Endothelial cell of umbilical vein (primary cell): ENCODE data around the gene CMIP. TPM values are rescaled to one million over a fixed set of nuclear protein-coding genes. Genes with fewer than 3 reads are reported as not detected.

Source experiments
- BruUV-seq: library from RNA; stranded (reverse); fragments of 400-500 nt; replicated peaks from 2 replicates; lab custom pipeline; 2021; lab: Mats Ljungman, UMichigan
- CTCF ChIA-PET: fragments of 300-600, 350-600 bp; sonication (Branson Sonifier 250); formaldehyde crosslinking; loops from one replicate; lab custom pipeline; 2021; ENCODE audit warnings: antibody characterized with exemption, inconsistent platforms; lab: Charles Lee
- POLR2A ChIA-PET: fragments of 300-600, 350-600 bp; sonication (Branson Sonifier 250); formaldehyde crosslinking; loops from one replicate; lab custom pipeline; 2021; ENCODE audit warnings: antibody characterized with exemption, inconsistent platforms; lab: Charles Lee
- DNase-seq: peaks from one replicate; pipeline ENCODE4 v3.0.0-alpha.2; 2011; ENCODE audit warnings: low read depth, low spot score
- FAIRE-seq: peaks from 2 replicates; lab custom pipeline; 2011; peaks lifted over from hg19 to GRCh38; lab: Jason Lieb, UNC
- H2AFZ ChIP-seq: 2 replicates; pipeline ENCODE4 v1.6.0; 2012; ENCODE audit warnings: low read depth, low read length, control low read depth, inconsistent platforms
- H3K27ac ChIP-seq: 2 replicates; pipeline ENCODE4 v1.5.1; 2011; ENCODE audit warnings: low read depth, mild to moderate bottlenecking, control low read depth, low read length, moderate library complexity; ENCODE audit not compliant: insufficient read depth
- H3K27me3 ChIP-seq, 2 experiments: 2 replicates each; pipeline versions ENCODE4 v1.6.0 to v1.6.1; 2011; ENCODE audit warnings: low read length in 2 of 2, mixed read lengths in 1 of 2; ENCODE audit not compliant: control insufficient read depth in 2 of 2, insufficient read depth in 2 of 2
- H3K36me3 ChIP-seq, 2 experiments: 2 replicates in 1 of 2; 3 replicates in 1 of 2; pipeline ENCODE4 v1.5.1; 2011; ENCODE audit warnings: low read length in 2 of 2, mild to moderate bottlenecking in 1 of 2, moderate library complexity in 1 of 2; ENCODE audit not compliant: control insufficient read depth in 2 of 2, insufficient read depth in 2 of 2; ENCODE audit errors: extremely low read depth in 1 of 2
- H3K4me1 ChIP-seq: 3 replicates; pipeline ENCODE4 v1.5.1; 2011; ENCODE audit warnings: mild to moderate bottlenecking, low read length; ENCODE audit not compliant: control insufficient read depth, insufficient read depth; ENCODE audit errors: extremely low read depth
- H3K4me2 ChIP-seq: 2 replicates; pipeline ENCODE4 v1.6.1; 2011; ENCODE audit warnings: low read length, control low read depth, mixed read lengths; ENCODE audit not compliant: insufficient read depth
- H3K4me3 ChIP-seq, 3 experiments: fragments of 200-600 bp in 1 of 3; sonication (generic), shearing (Covaris generic) in 1 of 3; replicated peaks in 1 of 3; 2 replicates each; pipeline ENCODE4 v1.5.1; 2011 to 2016; ENCODE audit warnings: control low read depth in 3 of 3, low read length in 3 of 3, mild to moderate bottlenecking in 2 of 3, inconsistent platforms in 1 of 3, low read depth in 1 of 3, moderate library complexity in 1 of 3; ENCODE audit not compliant: insufficient read depth in 1 of 3
- H3K79me2 ChIP-seq: 2 replicates; pipeline ENCODE4 v1.6.0; 2012; ENCODE audit warnings: low read length, inconsistent platforms; ENCODE audit not compliant: control insufficient read depth, insufficient read depth
- H3K9ac ChIP-seq: replicated peaks from 2 replicates; pipeline ENCODE3; 2011; ENCODE audit warnings: low read length, control low read depth; ENCODE audit not compliant: insufficient read depth; ENCODE audit errors: extremely low read depth
- H3K9me1 ChIP-seq: replicated peaks from 3 replicates; pipeline ENCODE4 v1.6.0; 2011; ENCODE audit warnings: mild to moderate bottlenecking, low read length; ENCODE audit not compliant: control insufficient read depth, insufficient read depth; ENCODE audit errors: extremely low read depth
- H3K9me3 ChIP-seq: replicated peaks from 2 replicates; pipeline ENCODE4 v1.5.1; 2012; ENCODE audit warnings: low read length, inconsistent platforms; ENCODE audit not compliant: control insufficient read depth, insufficient read depth
- H4K20me1 ChIP-seq: replicated peaks from 2 replicates; pipeline ENCODE3; 2011; ENCODE audit warnings: mild to moderate bottlenecking, low read length; ENCODE audit not compliant: control insufficient read depth, insufficient read depth; ENCODE audit errors: extremely low read depth
- EZH2 ChIP-seq: IDR thresholded peaks from 2 replicates; pipeline ENCODE4 v1.6.1; 2012; ENCODE audit warnings: borderline replicate concordance, low read depth, mild to moderate bottlenecking, moderate library complexity, low read length, inconsistent platforms; ENCODE audit not compliant: severe bottlenecking
- FOS ChIP-seq: IDR thresholded peaks from 2 replicates; pipeline ENCODE4 v1.6.1; 2011; ENCODE audit warnings: mild to moderate bottlenecking, low read length, moderate library complexity, borderline replicate concordance; ENCODE audit not compliant: insufficient read depth
- GATA2 ChIP-seq: IDR thresholded peaks from 2 replicates; pipeline ENCODE4 v1.7.0; 2011; ENCODE audit warnings: low read depth, mild to moderate bottlenecking, moderate library complexity, mixed read lengths, low read length; ENCODE audit not compliant: insufficient read length, insufficient read depth
- JUN ChIP-seq: IDR thresholded peaks from 2 replicates; pipeline ENCODE4 v1.6.1; 2011; ENCODE audit warnings: borderline replicate concordance, low read depth; ENCODE audit not compliant: insufficient read length, insufficient read depth
- MYC ChIP-seq: IDR thresholded peaks from one replicate; pipeline ENCODE4 v1.6.1; 2011; ENCODE audit warnings: mild to moderate bottlenecking, low read depth, low read length
- POLR2A ChIP-seq: IDR thresholded peaks from 2 replicates; pipeline ENCODE4 v1.6.1; 2012; ENCODE audit warnings: low read depth, mild to moderate bottlenecking, control low read depth, low read length
- POLR2AphosphoS5 ChIP-seq: IDR thresholded peaks from 2 replicates; pipeline ENCODE4 v1.6.1; 2012; ENCODE audit warnings: low read depth, mild to moderate bottlenecking, control low read depth, low read length, moderate library complexity; ENCODE audit not compliant: insufficient read depth
- dilution Hi-C: fragments of 300-500 bp; cut with MboI; formaldehyde crosslinking; loops from one replicate; pipeline ENCODE4 v1.15.0; 2019; ENCODE audit warnings: low sequenced_read_pairs; ENCODE audit not compliant: extremely low pct_ligation_motif_present
- intact Hi-C: fragments of 100-400 bp; cut with micrococcal nuclease; formaldehyde crosslinking; loops from one replicate; pipeline ENCODE4 v1.10.0; 2022
- polyA plus RNA-seq, 4 experiments: library from polyadenylated mRNA; depleted of rRNA in 3 of 4; stranded (reverse) in 3 of 4; unstranded in 1 of 4; fragments of >200 nt; gene quantifications; 2 replicates each; pipeline versions ENCODE4 v1.2.1 to v1.2.3, GENCODE V29; 2011 to 2012; ENCODE audit warnings: missing spikeins in 1 of 4
- total RNA-seq: library from RNA; stranded (reverse); gene quantifications from 2 replicates; pipeline ENCODE4 v1.2.3, GENCODE V29; 2021
- TF ChIP-seq, protein P1 (sequence below): IDR thresholded peaks from 2 replicates; pipeline ENCODE4 v1.6.1; 2011; ENCODE audit not compliant: insufficient read depth, insufficient read length
- TF ChIP-seq, protein P2 (sequence below), 2 donors: IDR thresholded peaks; 1 replicate in 1 of 2; 2 replicates in 1 of 2; pipeline ENCODE4 v1.5.1; 2011; ENCODE audit warnings: low read length in 2 of 2, mild to moderate bottlenecking in 2 of 2, moderate library complexity in 2 of 2, control low read depth in 1 of 2, inconsistent platforms in 1 of 2, low read depth in 1 of 2; ENCODE audit not compliant: insufficient read depth in 1 of 2; ENCODE audit errors: extremely low read depth in 1 of 2

The CMIP gene
- total and polyA plus RNA-seq, 2 donors (not counting 3 experiments of a cell fraction or from before 2014, with no cell fraction given), result 29.0 to 101 TPM

DNA sequence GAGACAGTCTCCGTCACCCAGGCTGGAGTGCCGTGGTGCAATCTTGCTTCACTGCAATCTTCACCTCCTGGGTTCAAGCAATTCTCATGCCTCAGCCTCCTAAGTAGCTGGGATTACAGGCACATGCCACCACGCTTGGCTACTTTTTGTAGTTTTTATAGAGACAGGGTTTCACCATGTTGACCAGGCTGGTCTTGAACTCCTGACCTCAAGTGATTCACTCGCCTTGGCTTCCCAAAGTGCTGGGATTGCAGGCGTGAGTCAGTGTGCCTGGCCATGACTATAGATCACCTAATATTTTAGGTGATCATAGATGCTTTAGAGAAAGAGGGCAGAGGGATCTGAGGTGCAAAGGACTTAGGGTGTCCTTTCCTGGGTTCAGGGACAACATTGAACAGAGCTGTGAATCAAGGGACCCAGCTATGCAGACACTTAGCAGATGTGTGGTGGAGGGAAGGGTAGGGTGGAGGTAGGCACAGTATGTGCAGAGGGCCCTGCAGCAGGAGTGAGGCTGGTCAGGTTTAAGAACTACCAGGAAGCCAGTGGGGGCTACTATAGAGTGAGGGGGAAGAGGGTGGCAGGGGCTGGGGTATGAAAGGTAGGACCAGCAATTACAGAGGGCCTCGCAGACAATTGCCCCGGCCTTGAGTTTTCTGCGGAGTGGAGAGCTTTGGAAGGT, 116.5 kb downstream of the CMIP start:
- ChIA-PET CTCF (no interaction called here), POLR2A (no interaction called here)
- TF ChIP-seq, protein P1, sequence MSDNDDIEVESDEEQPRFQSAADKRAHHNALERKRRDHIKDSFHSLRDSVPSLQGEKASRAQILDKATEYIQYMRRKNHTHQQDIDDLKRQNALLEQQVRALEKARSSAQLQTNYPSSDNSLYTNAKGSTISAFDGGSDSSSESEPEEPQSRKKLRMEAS, result no peak
- no peak for TF ChIP-seq POLR2A
- no peak for TF ChIP-seq MYC
- no peak for TF ChIP-seq FOS
- TF ChIP-seq GATA2, result no peak
- TF ChIP-seq EZH2, result no peak
- TF ChIP-seq POLR2AphosphoS5, result no peak
- TF ChIP-seq JUN, result no peak
- TF ChIP-seq, protein P2, sequence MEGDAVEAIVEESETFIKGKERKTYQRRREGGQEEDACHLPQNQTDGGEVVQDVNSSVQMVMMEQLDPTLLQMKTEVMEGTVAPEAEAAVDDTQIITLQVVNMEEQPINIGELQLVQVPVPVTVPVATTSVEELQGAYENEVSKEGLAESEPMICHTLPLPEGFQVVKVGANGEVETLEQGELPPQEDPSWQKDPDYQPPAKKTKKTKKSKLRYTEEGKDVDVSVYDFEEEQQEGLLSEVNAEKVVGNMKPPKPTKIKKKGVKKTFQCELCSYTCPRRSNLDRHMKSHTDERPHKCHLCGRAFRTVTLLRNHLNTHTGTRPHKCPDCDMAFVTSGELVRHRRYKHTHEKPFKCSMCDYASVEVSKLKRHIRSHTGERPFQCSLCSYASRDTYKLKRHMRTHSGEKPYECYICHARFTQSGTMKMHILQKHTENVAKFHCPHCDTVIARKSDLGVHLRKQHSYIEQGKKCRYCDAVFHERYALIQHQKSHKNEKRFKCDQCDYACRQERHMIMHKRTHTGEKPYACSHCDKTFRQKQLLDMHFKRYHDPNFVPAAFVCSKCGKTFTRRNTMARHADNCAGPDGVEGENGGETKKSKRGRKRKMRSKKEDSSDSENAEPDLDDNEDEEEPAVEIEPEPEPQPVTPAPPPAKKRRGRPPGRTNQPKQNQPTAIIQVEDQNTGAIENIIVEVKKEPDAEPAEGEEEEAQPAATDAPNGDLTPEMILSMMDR (IDR thresholded peaks at IDR 0.05; ENCODE audit: extremely low read depth in 1 of 2, insufficient read depth in 1 of 2, low read depth in 1 of 2, low read length in 2 of 2), result no peak
- DNase-seq (no peak), FAIRE-seq (peak; percentile 67)
- Histone ChIP-seq H3K79me2 (peaks cover 20% of the 10 kb centered on the region), H3K9ac (no peak overlapping the region), H3K9me1 (no peaks in the 10 kb centered on the region), H2AFZ (no peak overlapping the region), H3K4me2 (no peak overlapping the region), H3K9me3 (no peaks in the 10 kb centered on the region), H3K27me3 (no peaks in the 10 kb centered on the region), H3K4me3 (no peak overlapping the region), H3K27ac (no peak overlapping the region), H3K4me1 (peaks cover 4% of the 10 kb centered on the region), H4K20me1 (no peaks in the 10 kb centered on the region), H3K36me3 (no peaks in the 10 kb centered on the region)
- BruUV-seq, result no TSS peak
- dilution Hi-C loops (no loop called here), intact Hi-C loops (no loop called here)
